Measurements from ENCODE around the gene HIGD1A.

Gene HIGD1A

GRCh38 chr3:42844815-42845214 is 40.5 kb upstream of the HIGD1A start:
- H3F3A ChIP-seq (ENCODE audit: insufficient read depth), result no peaks in the 10 kb centered on the region
- no peak overlapping the region for H3K4me2 ChIP-seq (ENCODE audit: low read depth, low read length, poor library complexity, severe bottlenecking)
- no peaks in the 10 kb centered on the region for H3K9me3 ChIP-seq (ENCODE audit: insufficient read depth, low read length)
- H3K36me3 ChIP-seq (ENCODE audit: low read length), result no peaks in the 10 kb centered on the region
- no peak for TF ChIP-seq CTCF (IDR thresholded peaks at IDR 0.05; ENCODE audit: insufficient read depth, low read length, poor library complexity, severe bottlenecking)
- no peak for TF ChIP-seq EZH2phosphoT487 (conservative IDR thresholded peaks at IDR 0.05; ENCODE audit: low read length)
- no peak overlapping the region for H3K4me3 ChIP-seq (ENCODE audit: insufficient read depth, low read length, poor library complexity, severe bottlenecking)
- no peaks in the 10 kb centered on the region for H3K9me2 ChIP-seq (replicated peaks; ENCODE audit: insufficient read depth, low read length)
- H4K20me1 ChIP-seq (ENCODE audit: low read depth, low read length), result no peaks in the 10 kb centered on the region
- no peak overlapping the region for H3K27ac ChIP-seq (ENCODE audit: low read depth, low read length)
- no peaks in the 10 kb centered on the region for H3K79me2 ChIP-seq (ENCODE audit: insufficient read depth, low read length)
- H3K27me3 ChIP-seq (ENCODE audit: low read length), result no peaks in the 10 kb centered on the region
- no peak overlapping the region for H3K9ac ChIP-seq (ENCODE audit: low read length)
- no peak overlapping the region for H2AFZ ChIP-seq (ENCODE audit: low read depth, low read length, severe bottlenecking)

- Histone ChIP-seq H3K79me2 (ENCODE audit: insufficient read depth, low read length) (no peaks in the 10 kb centered on the region), H3K27me3 (ENCODE audit: low read length) (no peaks in the 10 kb centered on the region), H3K9ac (ENCODE audit: low read length) (no peak overlapping the region), H3F3A (ENCODE audit: insufficient read depth) (no peaks in the 10 kb centered on the region), H3K9me3 (ENCODE audit: insufficient read depth, low read length) (no peaks in the 10 kb centered on the region), H3K4me2 (ENCODE audit: low read depth, low read length, poor library complexity, severe bottlenecking) (no peak overlapping the region), H4K20me1 (ENCODE audit: low read depth, low read length) (no peaks in the 10 kb centered on the region), H2AFZ (ENCODE audit: low read depth, low read length, severe bottlenecking) (no peak overlapping the region), H3K27ac (ENCODE audit: low read depth, low read length) (no peak overlapping the region), H3K36me3 (ENCODE audit: low read length) (no peaks in the 10 kb centered on the region), H3K4me3 (ENCODE audit: insufficient read depth, low read length, poor library complexity, severe bottlenecking) (no peak overlapping the region), H3K9me2 (replicated peaks; ENCODE audit: insufficient read depth, low read length) (no peaks in the 10 kb centered on the region)
- no peak for TF ChIP-seq EZH2phosphoT487 (conservative IDR thresholded peaks at IDR 0.05; ENCODE audit: low read length)
- no peak for TF ChIP-seq CTCF (IDR thresholded peaks at IDR 0.05; ENCODE audit: insufficient read depth, low read length, poor library complexity, severe bottlenecking)
Measured at GRCh38 chr3:42844412-42844713, 40.1 kb upstream of the HIGD1A start.

- H2AFZ ChIP-seq (ENCODE audit: low read depth, low read length, severe bottlenecking), result no peak overlapping the region
Measured at GRCh38 chr3:42843713-42844411, 39.6 kb upstream of the HIGD1A start.

More at GRCh38 chr3:42843713-42844411, 39.6 kb upstream of the HIGD1A start:
- Histone ChIP-seq H3K27me3 (ENCODE audit: low read length) (no peaks in the 10 kb centered on the region), H3K27ac (ENCODE audit: low read depth, low read length) (no peak overlapping the region), H3K9me3 (ENCODE audit: insufficient read depth, low read length) (no peaks in the 10 kb centered on the region), H3K79me2 (ENCODE audit: insufficient read depth, low read length) (no peaks in the 10 kb centered on the region), H4K20me1 (ENCODE audit: low read depth, low read length) (no peaks in the 10 kb centered on the region), H3K9me2 (replicated peaks; ENCODE audit: insufficient read depth, low read length) (no peaks in the 10 kb centered on the region), H3K4me3 (ENCODE audit: insufficient read depth, low read length, poor library complexity, severe bottlenecking) (no peak overlapping the region), H3K9ac (ENCODE audit: low read length) (no peak overlapping the region), H3K36me3 (ENCODE audit: low read length) (no peaks in the 10 kb centered on the region), H3K4me2 (ENCODE audit: low read depth, low read length, poor library complexity, severe bottlenecking) (no peak overlapping the region), H3F3A (ENCODE audit: insufficient read depth) (no peaks in the 10 kb centered on the region)
- TF ChIP-seq EZH2phosphoT487 (conservative IDR thresholded peaks at IDR 0.05; ENCODE audit: low read length), result no peak
- TF ChIP-seq CTCF (IDR thresholded peaks at IDR 0.05; ENCODE audit: insufficient read depth, low read length, poor library complexity, severe bottlenecking), result no peak
